Calu3 (cell line): ENCODE results near the gene WBP1L. TPM values are rescaled to one million over a fixed set of nuclear protein-coding genes. Genes with fewer than 3 reads are reported as not detected.

Experiments
- BruUV-seq: library from RNA; stranded (reverse); fragments of 400-500 nt; replicated peaks from 2 replicates; lab custom pipeline; 2021; lab: Mats Ljungman, UMichigan
- CTCF ChIA-PET: fragments of 300-600 bp; sonication (Branson Sonifier 250); formaldehyde crosslinking; loops from one replicate; lab custom pipeline; 2022; ENCODE audit warnings: antibody characterized with exemption; lab: Charles Lee
- DNase-seq: peaks from one replicate; pipeline ENCODE4 v3.0.0; 2022
- H3K27ac Mint-ChIP-seq: one replicate; pipeline ENCODE4 v1.8.0; 2022; ENCODE audit warnings: mixed read lengths; ENCODE audit not compliant: unreplicated experiment
- H3K27me3 Mint-ChIP-seq: one replicate; pipeline ENCODE4 v1.8.0; 2022; ENCODE audit warnings: mixed read lengths; ENCODE audit not compliant: unreplicated experiment
- H3K36me3 Mint-ChIP-seq: one replicate; pipeline ENCODE4 v1.8.0; 2022; ENCODE audit warnings: mild to moderate bottlenecking, moderate library complexity, mixed read lengths; ENCODE audit not compliant: insufficient read depth, unreplicated experiment
- H3K4me1 Mint-ChIP-seq: one replicate; pipeline ENCODE4 v1.8.0; 2022; ENCODE audit warnings: mild to moderate bottlenecking, low read depth, mixed read lengths; ENCODE audit not compliant: unreplicated experiment
- H3K4me3 Mint-ChIP-seq: one replicate; pipeline ENCODE4 v1.8.0; 2022; ENCODE audit warnings: mild to moderate bottlenecking, low read depth, moderate library complexity, mixed read lengths; ENCODE audit not compliant: unreplicated experiment
- H3K9me3 Mint-ChIP-seq: one replicate; pipeline ENCODE4 v1.8.0; 2022; ENCODE audit warnings: low read depth, mixed read lengths; ENCODE audit not compliant: unreplicated experiment
- intact Hi-C: fragments of 100-400 bp; cut with micrococcal nuclease; formaldehyde crosslinking; loops from one replicate; pipeline ENCODE4 v1.10.0; 2022; ENCODE audit not compliant: unreplicated experiment
- total RNA-seq: library from RNA; stranded (reverse); gene quantifications from 2 replicates; pipeline ENCODE4 v1.2.3, GENCODE V29; 2022
- TF ChIP-seq, protein P1 (sequence below): fragments of 200-600 bp; IDR thresholded peaks from one replicate; pipeline ENCODE4 v1.8.0; 2022; ENCODE audit warnings: antibody characterized with exemption; ENCODE audit not compliant: unreplicated experiment

Gene WBP1L
- total RNA-seq, 1 experiment from 2014 or later: 19.9 TPM

DNA sequence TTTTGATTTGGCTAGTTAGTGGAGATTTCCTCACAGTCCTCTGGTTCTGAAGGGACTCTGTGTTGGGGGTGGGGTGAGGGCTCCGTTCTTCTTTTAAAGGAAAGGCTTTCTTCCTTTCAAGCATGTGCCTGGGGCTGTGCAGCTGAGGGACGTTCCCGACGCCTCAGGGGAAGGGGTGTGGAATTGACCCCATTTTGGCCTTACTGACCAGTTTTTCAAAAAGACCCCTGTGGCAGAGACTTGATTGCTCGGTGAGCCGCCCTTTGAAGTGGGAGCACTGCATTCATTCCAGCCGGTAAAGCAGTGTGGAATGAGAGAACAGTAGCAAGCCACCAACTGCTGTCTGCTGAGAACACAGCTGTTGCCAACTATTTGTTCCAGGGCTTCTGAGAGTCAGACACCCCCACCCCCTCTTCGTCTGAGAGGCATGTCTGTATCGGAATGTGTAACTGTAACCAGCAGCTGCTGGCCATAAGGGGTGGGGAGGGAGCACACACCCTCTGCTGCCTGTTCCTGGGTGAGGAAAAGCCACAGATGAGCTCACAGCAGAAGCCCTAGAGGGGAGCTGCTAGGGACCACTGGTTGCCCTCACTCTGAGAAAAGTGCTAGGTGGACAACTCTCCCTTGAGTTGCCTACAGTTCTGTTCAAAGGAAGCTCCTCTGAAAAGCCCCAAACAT lies 33.2 kb downstream of the WBP1L start:
- Mint-ChIP-seq H3K4me1 (peaks cover 8% of the 10 kb centered on the region), H3K9me3 (no peaks in the 10 kb centered on the region), H3K27ac (no peak overlapping the region), H3K4me3 (no peak overlapping the region), H3K27me3 (no peaks in the 10 kb centered on the region), H3K36me3 (no peaks in the 10 kb centered on the region)
- BruUV-seq: no TSS peak
- intact Hi-C loops: no loop called here
- CTCF ChIA-PET: interaction anchor here (0.7 kb wide), 1 partner anchor 1670 kb away, joined by 3 read pairs; no protein-coding TSS in a partner anchor
- TF ChIP-seq, protein P1, sequence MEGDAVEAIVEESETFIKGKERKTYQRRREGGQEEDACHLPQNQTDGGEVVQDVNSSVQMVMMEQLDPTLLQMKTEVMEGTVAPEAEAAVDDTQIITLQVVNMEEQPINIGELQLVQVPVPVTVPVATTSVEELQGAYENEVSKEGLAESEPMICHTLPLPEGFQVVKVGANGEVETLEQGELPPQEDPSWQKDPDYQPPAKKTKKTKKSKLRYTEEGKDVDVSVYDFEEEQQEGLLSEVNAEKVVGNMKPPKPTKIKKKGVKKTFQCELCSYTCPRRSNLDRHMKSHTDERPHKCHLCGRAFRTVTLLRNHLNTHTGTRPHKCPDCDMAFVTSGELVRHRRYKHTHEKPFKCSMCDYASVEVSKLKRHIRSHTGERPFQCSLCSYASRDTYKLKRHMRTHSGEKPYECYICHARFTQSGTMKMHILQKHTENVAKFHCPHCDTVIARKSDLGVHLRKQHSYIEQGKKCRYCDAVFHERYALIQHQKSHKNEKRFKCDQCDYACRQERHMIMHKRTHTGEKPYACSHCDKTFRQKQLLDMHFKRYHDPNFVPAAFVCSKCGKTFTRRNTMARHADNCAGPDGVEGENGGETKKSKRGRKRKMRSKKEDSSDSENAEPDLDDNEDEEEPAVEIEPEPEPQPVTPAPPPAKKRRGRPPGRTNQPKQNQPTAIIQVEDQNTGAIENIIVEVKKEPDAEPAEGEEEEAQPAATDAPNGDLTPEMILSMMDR: no peak
- no peak for DNase-seq

DNA sequence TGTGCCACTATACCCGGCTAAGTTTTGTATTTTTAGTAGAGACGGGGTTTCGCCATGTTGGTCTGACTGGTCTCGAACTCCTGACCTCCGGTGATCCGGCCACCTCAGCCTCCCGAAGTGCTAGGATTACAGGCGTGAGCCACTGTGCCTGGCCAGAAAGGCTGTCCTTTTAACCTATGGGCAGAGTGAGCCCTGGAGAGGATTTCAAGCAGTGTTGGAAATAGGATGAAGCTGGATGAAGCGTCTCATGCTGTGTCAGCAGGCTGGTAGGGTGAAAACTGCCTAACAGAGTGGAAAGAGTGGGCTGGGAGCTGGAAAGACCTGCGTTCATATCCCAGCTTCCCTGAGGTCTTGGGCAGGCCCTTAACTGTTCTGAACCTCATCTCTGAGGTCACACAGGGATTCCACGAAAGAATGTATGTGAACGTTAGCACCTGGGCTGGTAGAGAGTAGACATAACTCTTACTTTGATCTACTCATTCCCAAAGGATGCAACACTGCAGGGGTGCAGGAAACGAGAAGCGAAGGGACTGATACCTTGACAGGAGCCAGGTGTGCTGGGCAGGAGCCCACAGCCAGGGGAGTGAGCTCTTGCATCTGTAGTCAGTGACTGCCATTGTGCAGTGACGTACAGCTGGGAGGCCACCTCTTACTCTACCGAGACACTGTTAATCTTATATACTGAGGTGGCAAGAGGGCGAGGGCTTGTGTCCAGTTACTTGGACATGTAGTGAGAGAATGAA lies 34.1 kb downstream of the WBP1L start:
- no peak for DNase-seq
- Mint-ChIP-seq H3K9me3 (no peaks in the 10 kb centered on the region), H3K27me3 (no peaks in the 10 kb centered on the region), H3K36me3 (no peaks in the 10 kb centered on the region), H3K27ac (no peak overlapping the region), H3K4me1 (peaks cover 8% of the 10 kb centered on the region), H3K4me3 (no peak overlapping the region)
- TF ChIP-seq, protein P1: no peak
- BruUV-seq: no TSS peak
- CTCF ChIA-PET: no interaction called here
- intact Hi-C loops: no loop called here

DNA sequence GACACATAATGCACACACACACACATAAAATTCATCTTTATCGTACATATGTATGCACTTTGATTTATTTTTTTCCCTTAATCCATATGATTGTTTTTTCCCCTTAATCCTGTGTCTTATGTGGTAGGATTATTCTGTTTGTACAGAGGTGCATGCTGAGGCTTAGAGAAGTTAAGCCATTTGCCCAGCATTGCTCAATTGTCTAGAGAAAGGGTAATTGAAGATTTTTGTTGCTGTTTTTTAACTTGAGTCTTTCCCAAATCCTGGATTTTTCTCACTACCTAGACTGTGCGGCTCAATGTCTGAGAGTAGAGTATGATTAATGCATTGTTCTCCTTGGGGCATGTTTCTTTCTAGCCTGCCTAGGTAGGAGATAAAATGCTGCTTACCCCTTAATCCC lies 35.0 kb downstream of the WBP1L start:
- CTCF ChIA-PET: interaction anchor here (0.6 kb wide), 1 partner anchor 121 kb away, joined by 3 read pairs; no protein-coding TSS in a partner anchor

DNA sequence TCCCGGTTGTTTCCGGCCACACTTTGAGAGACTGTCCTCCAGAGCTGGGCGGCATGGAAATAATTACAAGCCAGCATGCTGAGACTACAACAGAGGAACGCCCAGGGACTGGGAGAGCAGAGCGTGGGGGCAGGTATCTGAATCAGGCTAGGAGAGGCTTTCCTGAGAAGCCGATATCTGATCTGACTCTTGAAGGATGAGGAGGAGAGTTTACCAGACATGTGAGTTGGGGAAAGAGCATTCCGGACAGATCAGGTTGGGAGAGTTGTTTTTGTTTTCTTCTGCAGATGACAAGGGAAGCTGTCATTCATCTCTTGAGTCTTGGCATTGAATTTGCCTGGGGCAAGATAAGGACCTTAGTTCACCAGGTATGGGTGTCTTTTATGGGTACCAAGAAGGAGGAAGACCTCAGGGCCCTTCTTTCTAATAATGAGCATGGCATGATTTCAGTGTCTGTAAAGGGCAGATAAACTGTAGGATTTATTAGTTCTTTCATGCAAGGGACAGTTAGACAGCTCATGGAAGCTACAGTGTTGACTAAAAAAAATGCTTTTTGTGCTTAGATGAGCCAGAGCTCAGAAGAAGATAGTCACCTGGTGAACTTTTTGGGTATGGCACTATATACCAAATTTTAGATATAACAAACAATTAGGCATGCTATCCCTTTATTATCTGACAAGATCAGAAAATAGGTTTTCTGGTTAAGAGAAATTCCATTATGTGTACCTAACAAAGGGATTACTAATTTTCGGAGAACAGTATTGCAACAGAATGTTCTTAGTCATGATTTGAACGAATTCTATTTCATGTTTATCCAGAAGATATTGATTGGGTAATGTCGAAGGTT lies 36.2 kb downstream of the WBP1L start:
- DNase-seq: no peak
- CTCF ChIA-PET: no interaction called here
- H3K27ac Mint-ChIP-seq: no peak overlapping the region
- no peaks in the 10 kb centered on the region for H3K9me3 Mint-ChIP-seq
- H3K36me3 Mint-ChIP-seq: no peaks in the 10 kb centered on the region
- no TSS peak for BruUV-seq
- H3K27me3 Mint-ChIP-seq: no peaks in the 10 kb centered on the region
- intact Hi-C loops: no loop called here
- TF ChIP-seq, protein P1: no peak
- H3K4me1 Mint-ChIP-seq: peaks cover 8% of the 10 kb centered on the region
- no peak overlapping the region for H3K4me3 Mint-ChIP-seq

More for the DNA sequence above, 35.0 kb downstream of the WBP1L start:
- BruUV-seq: no TSS peak
- no peaks in the 10 kb centered on the region for H3K27me3 Mint-ChIP-seq
- H3K36me3 Mint-ChIP-seq: no peaks in the 10 kb centered on the region
- TF ChIP-seq, protein P1: no peak
- H3K9me3 Mint-ChIP-seq: no peaks in the 10 kb centered on the region
- no peak overlapping the region for H3K4me3 Mint-ChIP-seq
- intact Hi-C loops: no loop called here
- no peak overlapping the region for H3K27ac Mint-ChIP-seq
- no peak for DNase-seq
- H3K4me1 Mint-ChIP-seq: peaks cover 8% of the 10 kb centered on the region
